HG02759 (cell line): ENCODE measurements around the gene TNNI3K.
A peak's percentile ranks its signal among the peaks of the same experiment; 100 is the strongest.
"Not testable (repeated sequence)": the region's sequence is repeated elsewhere in the genome, so short reads cannot be mapped to it uniquely, and the experiment has no call there.

ENCODE experiments used
- ATAC-seq: cut with Tn5 transposase; IDR thresholded peaks from one replicate; pipeline ENCODE4 v1.9.1; 2021; ENCODE audit warnings: mild to moderate bottlenecking, moderate library complexity; ENCODE audit not compliant: unreplicated experiment

The TNNI3K gene, protein sequence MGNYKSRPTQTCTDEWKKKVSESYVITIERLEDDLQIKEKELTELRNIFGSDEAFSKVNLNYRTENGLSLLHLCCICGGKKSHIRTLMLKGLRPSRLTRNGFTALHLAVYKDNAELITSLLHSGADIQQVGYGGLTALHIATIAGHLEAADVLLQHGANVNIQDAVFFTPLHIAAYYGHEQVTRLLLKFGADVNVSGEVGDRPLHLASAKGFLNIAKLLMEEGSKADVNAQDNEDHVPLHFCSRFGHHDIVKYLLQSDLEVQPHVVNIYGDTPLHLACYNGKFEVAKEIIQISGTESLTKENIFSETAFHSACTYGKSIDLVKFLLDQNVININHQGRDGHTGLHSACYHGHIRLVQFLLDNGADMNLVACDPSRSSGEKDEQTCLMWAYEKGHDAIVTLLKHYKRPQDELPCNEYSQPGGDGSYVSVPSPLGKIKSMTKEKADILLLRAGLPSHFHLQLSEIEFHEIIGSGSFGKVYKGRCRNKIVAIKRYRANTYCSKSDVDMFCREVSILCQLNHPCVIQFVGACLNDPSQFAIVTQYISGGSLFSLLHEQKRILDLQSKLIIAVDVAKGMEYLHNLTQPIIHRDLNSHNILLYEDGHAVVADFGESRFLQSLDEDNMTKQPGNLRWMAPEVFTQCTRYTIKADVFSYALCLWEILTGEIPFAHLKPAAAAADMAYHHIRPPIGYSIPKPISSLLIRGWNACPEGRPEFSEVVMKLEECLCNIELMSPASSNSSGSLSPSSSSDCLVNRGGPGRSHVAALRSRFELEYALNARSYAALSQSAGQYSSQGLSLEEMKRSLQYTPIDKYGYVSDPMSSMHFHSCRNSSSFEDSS

DNA sequence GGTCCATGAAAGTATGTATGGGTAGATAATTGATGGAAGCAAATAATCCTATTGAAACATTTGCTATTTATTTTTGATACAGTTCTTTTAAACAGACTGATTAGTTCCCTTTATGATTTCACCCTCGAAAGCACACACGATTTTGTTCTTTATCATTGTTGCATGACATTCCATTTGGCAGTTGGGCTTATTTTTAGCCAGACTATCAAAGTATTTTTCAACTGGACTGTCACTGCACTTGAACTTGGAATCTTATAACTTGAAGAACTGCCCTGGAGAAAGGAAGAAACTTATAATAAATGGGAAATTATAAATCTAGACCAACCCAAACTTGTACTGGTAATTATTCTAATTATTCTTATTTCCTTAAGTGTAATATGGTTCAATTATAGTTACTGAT is at the start of gene TNNI3K:
TSS of gene TNNI3K (plus strand) at position 235 of the 400 bp plus-strand sequence. CDS start at position 300, 65 bp downstream.
- ATAC-seq: no peak

DNA sequence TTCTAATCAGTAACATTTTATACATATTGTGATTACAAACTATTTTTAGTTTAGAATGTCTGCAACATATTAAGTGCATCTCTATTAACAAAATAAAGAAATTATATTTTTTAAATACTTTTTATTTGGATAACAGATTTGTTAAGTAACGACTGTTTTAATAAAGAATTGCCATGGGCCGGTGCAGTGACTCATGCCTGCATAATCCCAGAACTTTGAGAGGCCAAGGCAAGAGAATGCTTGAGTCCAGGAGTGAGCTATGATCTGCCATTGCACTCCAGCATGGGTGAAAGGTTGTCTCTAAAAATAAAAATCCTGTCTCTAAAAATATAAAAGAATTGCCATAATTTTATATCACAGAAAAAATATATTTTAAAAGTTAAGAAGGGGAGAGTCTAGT is 41.3 kb upstream of the TNNI3K start:
- no peak for ATAC-seq

DNA sequence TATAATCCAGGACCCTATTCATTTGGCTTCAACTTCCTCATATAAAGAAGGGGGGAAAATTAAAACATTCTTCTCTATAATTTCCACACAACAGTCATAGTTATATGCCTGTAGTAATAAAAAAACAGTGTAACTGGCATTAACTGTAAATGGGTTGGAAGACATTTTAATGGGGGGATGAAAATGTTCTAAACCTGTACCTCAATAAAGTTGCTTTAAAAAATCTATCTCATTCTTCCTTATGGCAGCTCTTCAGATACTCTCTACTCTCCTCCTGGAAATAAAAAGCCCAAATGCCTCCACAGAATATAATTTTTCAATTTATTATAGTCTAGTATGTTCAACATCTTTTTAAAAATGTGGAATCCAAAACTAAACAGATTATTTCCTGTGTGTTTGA is 39.8 kb upstream of the TNNI3K start:
- ATAC-seq: no peak

DNA sequence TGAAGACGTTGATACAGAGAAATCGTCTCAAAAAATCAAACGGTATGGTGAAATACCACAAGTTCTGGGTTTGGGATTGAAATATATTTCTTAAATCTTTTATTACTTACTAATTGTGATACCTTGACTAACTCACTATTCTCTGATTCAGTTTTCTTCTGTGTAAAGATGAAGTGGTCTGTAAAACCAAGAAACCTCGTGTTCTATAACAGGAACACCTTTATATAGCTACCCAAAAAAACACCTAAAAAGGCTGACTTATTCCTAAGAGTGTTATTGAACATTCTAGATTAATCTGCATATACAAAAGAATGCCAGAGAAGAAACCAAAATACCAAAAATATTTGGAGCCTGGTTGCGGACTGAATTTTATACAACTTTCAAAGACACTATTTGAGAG is 37.9 kb upstream of the TNNI3K start:
- ATAC-seq: no peak

DNA sequence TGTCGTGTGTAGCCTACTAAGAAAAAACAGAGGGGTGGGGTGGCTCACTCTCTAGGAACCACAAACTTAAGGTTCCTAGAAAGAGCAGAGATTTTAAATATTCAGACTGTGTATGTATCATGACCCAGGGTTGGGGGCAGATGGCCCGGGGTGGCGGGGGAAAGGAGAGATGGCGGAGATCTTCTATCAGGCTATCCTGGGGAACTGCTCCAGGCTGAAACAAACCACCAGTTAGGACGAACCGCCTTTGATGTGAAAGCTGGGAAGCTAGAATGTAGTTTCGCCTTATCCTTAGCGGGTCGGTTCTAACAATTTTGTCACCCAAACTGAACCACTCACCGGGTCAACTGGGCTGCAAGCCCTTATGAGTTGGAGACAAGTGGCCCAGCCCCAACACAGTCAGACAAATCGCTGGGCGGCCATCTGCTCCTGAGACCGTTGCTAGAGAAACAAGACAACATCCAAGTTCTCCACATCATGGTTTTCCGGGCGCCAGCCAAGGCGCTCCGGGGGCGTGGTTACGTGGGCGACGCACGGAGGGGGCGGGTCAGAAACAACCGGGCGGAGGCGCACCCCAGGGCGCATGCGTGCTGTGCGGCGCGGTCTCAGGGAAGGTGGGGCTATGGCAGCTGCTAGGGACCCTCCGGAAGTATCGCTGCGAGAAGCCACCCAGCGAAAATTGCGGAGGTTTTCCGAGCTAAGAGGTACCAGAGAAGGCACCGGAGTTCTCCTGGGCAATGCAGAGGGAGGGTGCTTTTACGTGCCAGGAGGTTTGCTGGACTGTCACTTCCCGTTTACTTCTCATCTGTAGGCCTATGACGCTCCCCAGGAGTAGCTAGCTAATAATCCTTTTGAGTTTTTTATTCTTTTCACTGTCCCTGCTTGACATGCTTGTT is 37.3 kb upstream of the TNNI3K start, which contains the start of the genes FPGT and LRRIQ3:
TSS of gene FPGT (plus strand) at position 586 of the 896 bp plus-strand sequence. CDS start at position 623, 37 bp downstream.
TSS of gene LRRIQ3 (minus strand) at position 520 of the 896 bp plus-strand sequence. CDS start 14,492 bp downstream, outside the sequence.
- ATAC-seq: peak; percentile 96

DNA sequence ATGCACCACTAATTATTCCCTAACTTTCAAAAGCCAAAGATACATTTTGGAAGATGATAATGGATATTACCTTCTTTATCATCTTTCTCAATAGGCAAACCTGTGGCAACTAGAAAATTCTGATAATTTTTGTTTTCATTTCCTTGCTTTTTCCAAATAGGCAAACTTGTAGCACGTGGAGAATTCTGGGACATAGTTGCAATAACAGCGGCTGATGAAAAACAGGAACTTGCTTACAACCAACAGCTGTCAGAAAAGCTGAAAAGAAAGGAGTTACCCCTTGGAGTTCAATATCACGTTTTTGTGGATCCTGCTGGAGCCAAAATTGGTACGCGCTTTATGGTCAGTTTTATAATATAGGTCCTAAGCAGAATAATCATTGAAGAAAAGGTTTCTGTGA is 35.7 kb upstream of the TNNI3K start:
- ATAC-seq: no peak

DNA sequence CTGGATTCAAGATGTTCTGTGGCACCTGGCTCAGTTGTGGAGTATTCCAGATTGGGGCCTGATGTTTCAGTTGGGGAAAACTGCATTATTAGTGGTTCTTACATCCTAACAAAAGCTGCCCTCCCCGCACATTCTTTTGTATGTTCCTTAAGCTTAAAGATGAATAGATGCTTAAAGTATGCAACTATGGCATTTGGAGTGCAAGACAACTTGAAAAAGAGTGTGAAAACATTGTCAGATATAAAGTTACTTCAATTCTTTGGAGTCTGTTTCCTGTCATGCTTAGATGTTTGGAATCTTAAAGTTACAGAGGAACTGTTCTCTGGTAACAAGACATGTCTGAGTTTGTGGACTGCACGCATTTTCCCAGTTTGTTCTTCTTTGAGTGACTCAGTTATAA is 29.9 kb upstream of the TNNI3K start:
- no peak for ATAC-seq

DNA sequence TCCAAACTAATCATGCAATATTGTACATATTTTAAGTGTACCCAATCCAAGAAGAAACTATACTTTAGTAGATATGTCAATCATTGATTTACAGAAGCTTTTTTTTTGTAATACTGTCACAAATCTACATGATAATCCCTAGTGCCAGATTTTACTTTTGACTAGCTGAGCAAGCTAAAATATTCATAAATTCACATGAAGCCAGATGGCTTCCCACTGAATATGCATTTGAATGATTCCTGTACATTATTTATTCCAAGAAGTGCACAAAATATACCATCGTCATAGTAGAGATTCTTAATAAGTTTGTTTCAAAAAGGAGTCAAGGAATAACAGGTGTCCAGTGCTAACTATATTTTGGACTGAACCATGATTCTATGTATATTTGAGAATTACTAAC is 20.0 kb upstream of the TNNI3K start:
- no peak for ATAC-seq

DNA sequence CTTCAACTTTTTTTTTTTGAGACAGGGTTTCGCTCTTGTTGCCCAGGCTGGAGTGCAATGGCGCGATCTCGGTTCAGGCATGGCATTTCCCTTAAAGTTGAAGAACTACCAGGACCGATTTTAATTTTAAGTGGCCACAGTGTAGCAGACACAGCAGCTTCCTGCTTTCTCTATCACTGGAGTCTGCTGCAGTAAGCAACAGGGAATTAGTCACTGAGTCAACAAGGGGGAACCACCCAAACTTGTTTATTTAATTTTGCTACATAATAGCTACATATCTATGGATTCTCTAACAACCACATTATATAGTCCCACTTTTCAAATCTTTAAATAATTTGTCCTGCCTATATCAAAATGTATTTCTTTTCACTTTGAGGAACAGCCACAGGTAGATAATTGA is 12.5 kb upstream of the TNNI3K start:
- ATAC-seq: no peak

DNA sequence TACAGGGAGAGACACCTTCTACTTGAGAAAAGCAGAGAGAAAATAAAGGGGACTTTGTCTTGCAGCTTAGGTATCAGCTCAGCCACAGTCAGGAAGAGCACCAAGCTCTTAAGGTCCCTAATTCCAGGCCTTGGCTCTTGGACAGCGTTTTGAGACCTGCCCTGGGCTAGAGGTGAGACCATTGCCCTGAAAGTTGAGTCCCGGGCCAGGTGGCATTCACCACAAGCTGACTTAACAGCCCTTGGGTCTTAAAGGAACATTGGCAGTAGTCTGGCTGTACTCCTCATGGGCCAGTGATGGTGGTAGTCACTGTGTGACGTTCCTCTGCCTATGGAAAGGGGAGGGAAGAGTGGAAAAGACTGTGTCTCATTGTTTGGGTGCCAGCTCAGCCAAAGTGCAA is 11.7 kb upstream of the TNNI3K start:
- no peak for ATAC-seq

DNA sequence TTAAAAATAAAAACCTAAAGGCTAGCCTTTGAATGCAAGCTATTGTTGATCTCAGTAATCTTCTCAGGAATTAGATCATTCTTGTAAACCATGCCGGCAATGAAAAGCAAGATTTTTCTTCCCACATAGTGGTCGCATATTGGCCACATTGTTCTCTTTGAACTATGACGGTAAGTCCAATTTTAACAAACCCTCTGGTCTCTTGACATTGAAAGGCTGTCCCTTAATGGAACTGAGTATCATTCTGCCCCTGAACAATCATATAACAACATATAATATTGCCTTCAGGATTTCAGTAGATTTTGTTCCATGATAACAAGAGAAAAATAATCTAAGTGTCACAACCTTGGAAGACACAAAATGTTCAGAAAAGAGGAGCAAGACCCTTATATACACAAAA is 1.3 kb downstream of the TNNI3K start:
- no peak for ATAC-seq

DNA sequence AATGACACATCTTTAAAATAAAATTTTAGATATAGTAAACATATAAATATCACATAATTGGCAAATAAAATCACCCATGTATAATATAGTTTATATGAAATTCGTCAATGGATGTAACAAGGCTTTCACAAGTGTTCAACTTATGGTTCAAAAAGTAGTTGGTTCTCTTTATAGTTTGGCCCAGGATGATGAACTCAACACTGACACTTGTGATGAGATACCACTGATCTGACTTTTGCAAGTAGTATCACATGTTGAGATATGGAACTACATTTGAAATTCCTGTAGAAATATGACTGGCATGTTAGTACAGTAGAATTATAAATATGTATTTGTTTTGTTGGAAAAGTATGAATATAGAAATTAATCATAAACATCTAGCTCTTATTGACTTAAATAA is 1.8 kb downstream of the TNNI3K start:
- no peak for ATAC-seq

DNA sequence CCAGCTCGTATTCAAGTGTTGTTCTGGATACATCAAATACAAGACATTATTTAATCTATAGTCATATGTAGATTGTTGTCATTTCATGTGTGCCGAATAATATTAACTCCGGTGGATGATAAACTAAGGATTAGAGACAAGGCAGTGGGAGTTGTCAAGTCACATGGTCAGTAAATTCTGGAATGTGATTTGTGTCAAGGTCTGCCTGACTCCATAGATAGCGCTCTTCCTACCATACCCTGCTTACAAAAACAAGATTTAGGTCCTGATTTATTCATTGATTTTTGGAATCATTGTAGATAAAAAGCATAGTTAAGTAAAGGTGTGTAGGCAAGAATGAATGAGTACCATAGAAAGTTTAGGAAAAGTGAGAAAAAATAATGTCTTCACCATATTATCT is 2.6 kb downstream of the TNNI3K start:
- ATAC-seq: no peak

DNA sequence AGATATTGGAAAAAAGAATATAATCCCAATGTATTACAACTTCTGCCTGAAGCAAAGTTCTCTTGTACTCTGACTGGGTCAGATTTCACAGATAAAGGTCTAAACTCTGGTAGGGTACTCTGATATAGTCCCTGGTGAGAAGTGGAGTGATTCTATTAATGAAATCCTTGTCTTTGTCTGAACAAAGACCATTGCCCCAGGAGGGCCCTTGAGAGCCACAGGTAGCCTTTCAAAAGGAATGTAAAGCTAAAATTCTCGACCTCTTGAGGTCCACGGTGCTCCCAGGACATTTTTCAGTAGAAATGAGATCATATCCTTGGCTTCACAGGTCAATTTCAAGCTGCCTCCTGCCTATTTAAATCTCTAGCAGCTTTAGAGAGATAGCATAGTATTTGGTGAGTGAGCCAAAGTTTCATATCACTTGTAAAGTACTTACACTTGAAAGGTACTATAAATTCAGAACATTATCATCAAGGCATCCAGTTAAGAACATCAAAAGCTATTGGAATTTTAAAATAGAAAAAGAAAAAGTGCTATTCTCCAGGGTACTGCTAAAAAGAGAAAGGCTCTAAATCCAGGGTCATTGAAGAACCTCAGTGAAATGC is 10.1 kb downstream of the TNNI3K start:
- no peak for ATAC-seq

DNA sequence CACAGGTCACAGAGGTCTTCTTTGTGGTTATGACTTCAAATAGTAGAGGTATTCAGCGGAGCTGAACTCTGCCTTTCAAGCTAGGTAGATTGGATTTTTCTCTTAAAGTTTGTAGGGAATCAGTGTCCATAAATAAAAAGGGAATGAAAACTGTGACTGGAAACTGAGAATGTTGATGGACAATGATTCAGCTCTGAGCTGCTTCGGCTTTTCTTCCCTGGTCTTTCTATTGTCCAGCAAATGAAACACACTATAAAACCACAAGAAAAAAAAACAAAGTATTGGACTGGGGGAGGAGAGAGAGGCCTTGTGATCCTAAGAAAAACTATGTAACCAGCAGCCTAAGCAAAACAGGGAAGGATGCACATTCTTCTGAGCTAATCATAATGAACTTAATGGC is 11.1 kb downstream of the TNNI3K start:
- no peak for ATAC-seq

DNA sequence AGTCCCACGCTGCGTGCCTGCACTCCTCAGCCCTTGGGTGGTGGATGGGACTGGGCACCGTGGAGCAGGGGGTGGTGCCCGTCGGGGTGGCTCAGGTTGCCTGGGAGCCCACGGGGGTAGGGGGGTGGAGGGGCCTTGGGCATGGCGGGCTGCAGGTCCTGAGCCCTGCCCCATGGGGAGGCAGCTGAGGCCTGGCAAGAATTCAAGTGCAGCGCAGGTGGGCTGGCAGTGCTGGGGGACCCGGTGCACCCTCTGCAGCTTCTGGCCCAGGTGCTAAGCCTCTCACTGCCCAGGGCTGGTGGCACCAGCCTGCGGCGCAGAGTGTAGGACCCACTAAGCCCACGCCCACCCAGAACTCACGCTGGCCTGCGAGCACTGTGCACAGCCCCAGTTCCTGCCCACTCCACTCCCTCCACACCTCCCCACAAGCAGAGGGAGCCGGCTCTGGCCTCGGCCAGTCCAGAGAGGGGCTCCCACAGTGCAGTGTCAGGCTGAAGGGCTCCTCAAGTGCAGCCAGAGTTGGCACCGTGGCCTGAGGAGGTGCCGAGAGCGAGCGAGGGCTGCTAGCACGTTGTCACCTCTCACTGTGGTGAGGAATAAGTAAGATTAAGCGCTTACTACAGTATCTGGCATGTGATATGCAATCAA is 12.8 kb downstream of the TNNI3K start:
- ATAC-seq: no peak

DNA sequence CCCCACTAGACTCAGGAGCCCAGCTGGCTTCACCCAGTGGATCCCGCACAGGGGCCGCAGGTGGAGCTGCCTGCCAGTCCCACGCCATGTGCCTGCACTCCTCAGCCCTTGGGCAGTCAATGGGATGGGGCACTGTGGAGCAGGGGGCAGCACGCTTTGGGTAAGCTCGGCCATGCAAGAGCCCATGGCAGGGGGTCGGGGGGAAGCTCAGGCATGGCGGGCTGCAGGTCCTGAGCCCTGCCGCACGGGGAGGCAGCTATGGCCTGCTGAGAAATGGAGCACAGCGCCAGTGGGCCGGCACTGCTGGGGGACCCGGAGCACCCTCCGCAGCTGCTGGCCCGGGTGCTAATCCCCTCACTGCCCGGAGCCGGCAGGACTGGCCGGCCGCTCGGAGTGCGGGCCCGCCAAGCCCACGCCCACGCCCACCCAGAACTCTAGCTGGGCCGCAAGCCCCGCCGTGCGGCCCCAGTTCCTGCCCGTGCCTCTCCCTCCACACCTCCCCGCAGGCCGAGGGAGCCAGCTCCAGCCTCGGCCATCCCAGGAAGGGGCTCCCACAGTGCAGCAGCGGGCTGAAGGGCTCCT is 18.1 kb downstream of the TNNI3K start:
- ATAC-seq: not testable (repeated sequence)

DNA sequence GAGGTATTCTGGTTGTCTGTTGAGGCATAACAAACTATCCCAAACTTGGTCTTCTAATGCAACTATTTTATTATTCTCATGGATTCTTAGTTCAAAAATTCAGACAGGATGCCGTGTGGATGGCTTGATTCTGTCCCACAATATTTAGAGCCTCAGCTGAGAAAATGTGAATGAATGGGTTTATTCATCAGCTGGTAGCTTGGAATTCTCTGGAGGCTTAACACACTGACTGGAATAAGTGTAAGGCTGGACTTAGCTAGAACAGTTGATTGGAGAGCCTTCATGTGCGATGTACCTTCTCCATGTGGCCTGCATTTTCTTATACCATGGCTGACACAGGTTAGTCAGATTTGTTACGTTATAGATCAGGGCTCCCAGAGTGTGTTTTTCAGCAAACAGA is 30.8 kb downstream of the TNNI3K start:
- ATAC-seq: no peak

DNA sequence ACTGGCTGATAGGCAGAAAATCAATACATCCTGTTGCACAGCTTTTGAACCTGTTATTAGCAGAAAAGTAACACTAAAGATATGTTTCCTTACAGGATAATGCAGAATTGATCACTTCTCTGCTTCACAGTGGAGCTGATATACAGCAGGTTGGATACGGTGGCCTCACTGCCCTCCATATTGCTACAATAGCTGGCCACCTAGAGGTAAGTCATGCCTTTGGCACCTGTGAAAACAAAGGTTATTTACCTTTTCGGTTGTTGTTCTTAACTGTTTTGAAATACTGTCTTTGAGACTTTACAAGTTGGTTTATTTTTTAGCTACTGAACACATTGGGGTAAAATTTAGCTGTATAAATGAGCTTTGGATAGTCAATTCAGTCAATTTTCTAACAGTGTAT is 36.3 kb downstream of the TNNI3K start:
- ATAC-seq: no peak
